ENCODE results near the gene GDPD2.

GDPD2 gene

GRCh38 chrX:70476166-70476933, 53.2 kb downstream of the GDPD2 start:
- H3K4me1 Mint-ChIP-seq (ENCODE audit: low read depth) = peaks cover 13% of the 10 kb centered on the region
- H3K9me3 Mint-ChIP-seq = no peaks in the 10 kb centered on the region
- no peak overlapping the region for H3K27ac Mint-ChIP-seq
- no peak overlapping the region for H3K4me3 Mint-ChIP-seq
- no peaks in the 10 kb centered on the region for H3K27me3 Mint-ChIP-seq (ENCODE audit: low read depth)
- H3K36me3 Mint-ChIP-seq (ENCODE audit: low read depth) = peaks cover 8% of the 10 kb centered on the region

GRCh38 chrX:70476934-70477733, 54.0 kb downstream of the GDPD2 start:
- H3K9me3 Mint-ChIP-seq = no peaks in the 10 kb centered on the region
- peaks cover 9% of the 10 kb centered on the region for H3K4me1 Mint-ChIP-seq (ENCODE audit: low read depth)
- no peak overlapping the region for H3K4me3 Mint-ChIP-seq
- peaks cover 13% of the 10 kb centered on the region for H3K36me3 Mint-ChIP-seq (ENCODE audit: low read depth)
- H3K27ac Mint-ChIP-seq = no peak overlapping the region
- H3K27me3 Mint-ChIP-seq (ENCODE audit: low read depth) = no peaks in the 10 kb centered on the region

GRCh38 chrX:70477734-70478075, 54.6 kb downstream of the GDPD2 start:
- H3K4me1 Mint-ChIP-seq (ENCODE audit: low read depth) = peaks cover 9% of the 10 kb centered on the region
- H3K36me3 Mint-ChIP-seq (ENCODE audit: low read depth) = peaks cover 13% of the 10 kb centered on the region
- no peak overlapping the region for H3K4me3 Mint-ChIP-seq
- no peaks in the 10 kb centered on the region for H3K27me3 Mint-ChIP-seq (ENCODE audit: low read depth)
- H3K27ac Mint-ChIP-seq = no peak overlapping the region
- H3K9me3 Mint-ChIP-seq = no peaks in the 10 kb centered on the region

- Mint-ChIP-seq H3K27ac (no peak overlapping the region), H3K4me1 (ENCODE audit: low read depth) (peaks cover 7% of the 10 kb centered on the region), H3K4me3 (no peak overlapping the region), H3K9me3 (no peaks in the 10 kb centered on the region), H3K27me3 (ENCODE audit: low read depth) (no peaks in the 10 kb centered on the region), H3K36me3 (ENCODE audit: low read depth) (peaks cover 12% of the 10 kb centered on the region)
Measured at GRCh38 chrX:70478526-70479245, 55.6 kb downstream of the GDPD2 start.

GRCh38 chrX:70479247-70479921, 56.3 kb downstream of the GDPD2 start:
- no peaks in the 10 kb centered on the region for H3K9me3 Mint-ChIP-seq
- H3K36me3 Mint-ChIP-seq (ENCODE audit: low read depth) = peaks cover 10% of the 10 kb centered on the region
- no peaks in the 10 kb centered on the region for H3K27me3 Mint-ChIP-seq (ENCODE audit: low read depth)
- no peak overlapping the region for H3K27ac Mint-ChIP-seq
- no peak overlapping the region for H3K4me3 Mint-ChIP-seq
- peaks cover 5% of the 10 kb centered on the region for H3K4me1 Mint-ChIP-seq (ENCODE audit: low read depth)

GRCh38 chrX:70479922-70480659, 57.0 kb downstream of the GDPD2 start:
- no peaks in the 10 kb centered on the region for H3K27me3 Mint-ChIP-seq (ENCODE audit: low read depth)
- H3K36me3 Mint-ChIP-seq (ENCODE audit: low read depth) = peaks cover 9% of the 10 kb centered on the region
- H3K27ac Mint-ChIP-seq = no peak overlapping the region
- peaks cover 5% of the 10 kb centered on the region for H3K4me1 Mint-ChIP-seq (ENCODE audit: low read depth)
- H3K4me3 Mint-ChIP-seq = no peak overlapping the region
- no peaks in the 10 kb centered on the region for H3K9me3 Mint-ChIP-seq

- peaks cover 10% of the 10 kb centered on the region for H3K36me3 Mint-ChIP-seq (ENCODE audit: low read depth)
- no peak overlapping the region for H3K4me3 Mint-ChIP-seq
- peaks cover 5% of the 10 kb centered on the region for H3K4me1 Mint-ChIP-seq (ENCODE audit: low read depth)
- no peaks in the 10 kb centered on the region for H3K9me3 Mint-ChIP-seq
- H3K27ac Mint-ChIP-seq = no peak overlapping the region
- no peaks in the 10 kb centered on the region for H3K27me3 Mint-ChIP-seq (ENCODE audit: low read depth)
Measured at GRCh38 chrX:70480660-70481018, 57.5 kb downstream of the GDPD2 start.

GRCh38 chrX:70481471-70482270, 58.6 kb downstream of the GDPD2 start:
- Mint-ChIP-seq H3K36me3 (ENCODE audit: low read depth) (peaks cover 14% of the 10 kb centered on the region), H3K27ac (no peak overlapping the region), H3K4me1 (ENCODE audit: low read depth) (peaks cover 5% of the 10 kb centered on the region)

GRCh38 chrX:70482300-70482699, 59.2 kb downstream of the GDPD2 start:
- no peak overlapping the region for H3K4me3 Mint-ChIP-seq
- H3K36me3 Mint-ChIP-seq (ENCODE audit: low read depth) = peaks cover 14% of the 10 kb centered on the region
- no peak overlapping the region for H3K27ac Mint-ChIP-seq
- H3K4me1 Mint-ChIP-seq (ENCODE audit: low read depth) = peaks cover 2% of the 10 kb centered on the region
- H3K27me3 Mint-ChIP-seq (ENCODE audit: low read depth) = no peaks in the 10 kb centered on the region
- no peaks in the 10 kb centered on the region for H3K9me3 Mint-ChIP-seq

More at GRCh38 chrX:70481471-70482270, 58.6 kb downstream of the GDPD2 start:
- H3K4me3 Mint-ChIP-seq = no peak overlapping the region
- no peaks in the 10 kb centered on the region for H3K9me3 Mint-ChIP-seq
- no peaks in the 10 kb centered on the region for H3K27me3 Mint-ChIP-seq (ENCODE audit: low read depth)

Measured in T-helper 1 cell treated with Interleukin-12 subunit alpha and Interleukin-12 subunit beta and Interleukin-4 antibody, amounts not matched to agents 30 μg/mL and 1 μg/mL, for 36 hours (primary cell).